Effector CD4-positive, alpha-beta T cell (primary cell): ENCODE data around the gene MRPS30.
"Not testable (repeated sequence)": the region's sequence is repeated elsewhere in the genome, so short reads cannot be mapped to it uniquely, and the experiment has no call there.

ENCODE experiments used
- DNase-seq: peaks from one replicate; pipeline ENCODE4 v3.0.0-alpha.2; 2020

MRPS30 gene

GRCh38 chr5:44821164-44821563 is 12.4 kb downstream of the MRPS30 start:
- DNase-seq = no peak

DNA sequence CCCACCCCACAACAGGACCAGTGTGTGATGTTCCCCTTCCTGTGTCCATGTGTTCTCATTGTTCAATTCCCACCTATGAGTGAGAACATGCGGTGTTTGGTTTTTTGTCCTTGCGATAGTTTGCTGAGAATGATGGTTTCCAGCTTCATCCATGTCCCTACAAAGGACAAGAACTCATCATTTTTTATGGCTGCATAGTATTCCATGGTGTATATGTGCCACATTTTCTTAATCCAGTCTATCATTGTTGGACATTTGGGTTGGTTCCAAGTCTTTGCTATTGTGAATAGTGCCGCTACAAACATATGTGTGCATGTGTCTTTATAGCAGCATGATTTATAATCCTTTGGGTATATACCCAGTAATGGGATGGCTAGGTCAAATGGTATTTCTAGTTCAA is 15.9 kb downstream of the MRPS30 start:
- not testable (repeated sequence) for DNase-seq

- no peak for DNase-seq
Observed at GRCh38 chr5:44827681-44828080, 18.9 kb downstream of the MRPS30 start.

DNA sequence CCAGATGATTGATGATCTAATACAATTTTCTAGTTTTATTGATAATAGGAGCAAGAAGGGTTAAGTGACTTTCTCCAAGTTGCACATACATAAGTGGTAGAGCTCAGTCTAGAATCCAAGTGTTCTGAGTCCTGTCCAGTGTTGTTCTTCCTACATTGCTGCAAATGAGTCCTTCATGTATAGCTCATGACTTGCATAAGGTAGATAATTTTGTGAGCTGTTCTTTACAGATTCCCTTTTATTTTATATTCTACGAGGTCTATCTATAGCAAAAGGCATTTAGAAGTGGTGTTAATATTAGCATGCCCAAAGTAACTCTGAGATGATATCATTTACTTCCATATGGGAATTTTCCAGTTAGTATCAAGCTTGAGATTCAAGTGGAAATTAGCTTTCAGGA is 20.0 kb downstream of the MRPS30 start:
- no peak for DNase-seq

- DNase-seq = no peak
Observed at GRCh38 chr5:44830951-44831350, 22.2 kb downstream of the MRPS30 start.

- DNase-seq = no peak
Observed at GRCh38 chr5:44833249-44833648, 24.5 kb downstream of the MRPS30 start.

DNA sequence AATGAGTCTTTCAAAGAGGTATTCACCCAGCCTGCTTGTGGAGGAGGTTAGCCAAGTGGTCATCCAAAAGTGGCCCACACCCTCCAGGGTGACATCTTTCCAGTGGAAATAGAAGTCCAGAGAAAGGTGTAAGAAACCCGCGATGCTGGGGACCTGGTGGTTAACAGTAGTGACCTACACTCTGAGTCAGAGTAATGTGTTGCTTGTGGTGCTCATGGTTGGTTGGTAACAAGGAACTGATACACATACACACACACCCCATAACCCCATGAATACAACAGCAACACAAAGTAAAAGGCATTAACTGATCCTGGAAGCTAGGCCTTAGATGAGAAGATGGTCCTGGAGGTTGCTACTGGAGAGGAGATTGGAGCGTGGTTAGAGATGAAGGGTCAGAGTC is 26.9 kb downstream of the MRPS30 start:
- DNase-seq = no peak

GRCh38 chr5:44839018-44839681 is 30.4 kb downstream of the MRPS30 start:
- no peak for DNase-seq

DNA sequence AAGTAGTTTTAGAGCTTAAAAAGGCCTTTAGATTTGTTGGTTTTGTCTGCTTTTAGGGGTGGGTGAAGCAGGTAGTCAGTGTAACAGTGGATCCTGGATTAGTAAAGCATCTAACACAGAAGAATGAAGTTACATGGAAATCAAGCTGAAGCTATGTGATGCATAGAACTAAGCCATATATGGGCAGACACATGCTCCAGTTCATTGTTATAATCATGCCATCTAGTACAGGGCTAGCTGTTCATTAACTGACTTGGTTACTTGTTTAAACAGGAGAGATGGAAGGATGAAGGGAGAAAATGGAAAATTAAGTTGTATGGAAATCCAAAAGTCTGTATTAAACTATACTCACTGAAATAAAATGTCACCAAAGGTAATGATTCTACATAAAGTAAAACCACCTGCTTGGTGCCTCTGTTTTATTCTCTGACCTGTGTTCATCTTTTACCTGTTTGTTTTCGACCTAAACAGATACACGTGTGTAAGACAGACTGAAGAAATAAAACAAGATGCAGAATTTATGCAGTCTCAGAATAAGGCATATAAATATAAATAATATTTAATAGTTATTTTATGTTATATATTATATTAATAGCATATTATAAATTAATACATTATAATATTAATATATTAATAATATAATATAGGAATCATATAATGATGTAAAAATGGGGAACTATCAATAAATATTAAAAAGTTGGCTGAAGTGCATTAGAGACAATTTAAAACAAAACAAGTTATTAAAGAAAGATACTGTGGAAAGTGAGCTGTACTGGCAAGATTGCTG is 33.9 kb downstream of the MRPS30 start:
- no peak for DNase-seq

DNA sequence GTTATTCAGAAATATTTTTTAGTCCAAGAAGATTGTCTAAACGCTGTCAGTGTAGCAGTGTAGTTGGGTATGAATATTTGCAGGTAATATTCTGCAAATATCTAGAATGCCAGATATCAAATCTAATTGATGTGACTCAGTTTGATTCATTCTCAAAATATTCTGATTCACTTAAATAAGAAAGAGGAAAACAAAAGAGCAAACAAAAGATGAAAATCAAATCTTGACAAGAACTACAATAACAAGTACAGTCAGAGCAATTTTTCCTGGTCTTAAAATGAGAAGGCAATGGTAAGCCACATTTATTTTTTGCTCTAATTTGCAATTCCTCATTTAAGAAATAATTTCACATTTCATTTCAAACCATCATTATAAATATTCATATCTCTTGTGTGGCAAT is 36.0 kb downstream of the MRPS30 start:
- DNase-seq = no peak

GRCh38 chr5:44845777-44846176 is 37.0 kb downstream of the MRPS30 start:
- no peak for DNase-seq

DNA sequence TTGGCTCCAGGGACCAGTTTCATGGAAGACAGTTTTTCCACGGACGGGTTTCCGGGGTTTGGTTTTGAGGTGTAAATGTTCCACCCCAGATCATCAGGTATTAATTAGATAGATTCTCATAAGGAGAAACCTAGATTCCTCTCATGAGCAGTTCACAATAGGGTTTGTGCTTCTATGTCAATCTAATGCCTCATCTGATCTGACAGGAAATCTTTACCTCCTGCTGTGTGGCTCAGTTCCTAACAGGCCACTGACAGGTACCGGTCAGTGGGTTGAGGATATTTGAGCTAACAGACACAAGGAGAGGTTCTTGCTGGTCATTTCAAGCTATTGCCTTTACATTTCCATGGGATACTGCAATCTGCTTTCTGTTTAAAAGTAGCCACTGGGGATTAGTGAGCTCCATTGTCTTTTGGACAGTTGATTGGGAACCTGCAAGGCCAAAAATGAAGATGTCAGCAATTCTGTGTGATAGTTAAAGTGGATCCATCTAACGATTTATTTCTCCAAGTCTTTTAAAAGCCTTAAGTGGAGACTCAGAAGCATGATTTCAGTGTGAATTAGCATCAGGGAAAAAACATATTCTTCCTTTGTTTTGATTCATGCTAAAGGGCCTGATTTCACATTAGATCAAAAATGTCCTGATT is 38.6 kb downstream of the MRPS30 start:
- no peak for DNase-seq

GRCh38 chr5:44860267-44860666 is 51.5 kb downstream of the MRPS30 start:
- DNase-seq = no peak

GRCh38 chr5:44862808-44863207 is 54.1 kb downstream of the MRPS30 start:
- DNase-seq = no peak
